VCaP (cell line): Measurements from ENCODE around the gene PLET1.

Source experiments
- H3K27ac ChIP-seq: fragments of 450-650 bp; 2 replicates; pipeline ENCODE4 v1.5.1; 2017
- CTCF ChIP-seq: fragments of 450-650 bp; conservative IDR thresholded peaks from 2 replicates; pipeline ENCODE4 v1.5.1; 2017; ENCODE audit warnings: mild to moderate bottlenecking, moderate library complexity

Gene PLET1, protein sequence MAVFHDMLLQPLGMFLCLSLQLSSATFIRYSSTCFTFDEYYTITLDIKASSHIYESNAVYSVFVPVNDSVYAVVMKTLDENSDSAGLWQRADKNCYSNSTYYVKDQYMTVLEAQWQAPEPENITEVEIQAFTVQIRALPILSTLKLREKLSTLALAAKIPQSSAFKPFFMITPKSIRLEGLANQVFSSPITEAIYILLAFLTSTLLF

DNA sequence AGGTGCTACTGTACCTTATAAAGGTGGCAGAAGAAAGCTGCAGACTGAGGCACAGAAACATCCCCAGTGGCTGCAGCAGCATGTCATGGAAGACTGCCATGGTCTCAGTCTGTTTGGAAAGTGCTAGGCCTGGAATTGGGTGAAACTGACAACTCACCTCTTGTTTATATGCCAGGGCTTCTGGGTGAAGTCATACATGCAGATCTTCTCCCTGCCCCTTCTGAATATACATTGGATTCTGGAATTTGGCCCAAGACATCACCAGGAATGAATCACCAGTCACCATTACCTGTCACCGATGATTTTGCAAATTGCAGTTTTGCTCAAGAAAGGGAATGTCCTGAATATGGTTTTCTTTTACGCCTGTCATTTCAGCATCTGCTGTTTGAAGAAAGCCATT lies at the start of gene PLET1:
TSS of gene PLET1 (minus strand) at position 371 of the 400 bp plus-strand sequence. CDS start at position 100, 271 bp downstream.
- TF ChIP-seq CTCF = no peak
- H3K27ac ChIP-seq = no peak within 1 kb of the TSS

GRCh38 chr11:112310419-112310818 lies 49.8 kb upstream of the PLET1 start:
- no peak overlapping the region for H3K27ac ChIP-seq
- no peak for TF ChIP-seq CTCF

DNA sequence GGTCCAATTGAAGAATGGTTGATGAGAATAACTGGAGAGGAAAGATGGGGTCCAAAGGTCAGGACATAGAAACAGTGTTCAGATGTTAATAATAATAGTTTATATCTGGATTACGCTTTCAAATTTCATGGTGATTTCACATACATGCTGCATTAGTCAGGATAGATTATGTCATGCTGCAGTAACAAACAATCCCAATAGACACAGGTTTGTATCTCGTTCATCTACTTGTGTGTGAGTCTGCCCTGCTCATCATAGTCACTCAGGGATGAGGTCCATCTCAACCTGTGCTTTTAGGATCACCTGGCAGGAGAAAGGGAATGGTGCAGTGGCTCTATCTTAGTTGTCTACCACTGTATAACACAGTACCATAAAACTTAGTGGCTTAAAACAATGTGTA lies 48.0 kb upstream of the PLET1 start:
- H3K27ac ChIP-seq = no peak overlapping the region
- TF ChIP-seq CTCF = no peak

- H3K27ac ChIP-seq = no peak overlapping the region
- no peak for TF ChIP-seq CTCF
These were observed 47.0 kb upstream of the PLET1 start for GRCh38 chr11:112307616-112308015.

DNA sequence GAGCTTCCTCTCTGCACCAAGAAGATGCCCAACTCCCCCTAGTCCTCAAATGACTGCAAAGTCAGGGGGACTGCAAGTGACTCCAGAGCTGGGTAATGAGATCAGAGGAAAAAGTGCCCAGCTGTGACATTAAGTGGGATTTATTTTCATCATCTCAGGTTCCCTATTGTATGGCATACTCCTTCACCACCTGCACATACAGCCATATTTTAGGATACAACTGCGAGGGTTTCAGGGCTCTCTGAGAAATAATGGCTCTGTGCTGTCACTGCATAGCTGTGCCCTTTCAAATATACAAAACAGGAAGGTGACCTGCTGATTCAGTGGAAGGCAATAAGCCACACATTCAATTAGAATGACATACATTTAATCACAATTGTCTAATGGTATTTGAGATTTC lies 45.6 kb upstream of the PLET1 start:
- TF ChIP-seq CTCF = no peak
- no peak overlapping the region for H3K27ac ChIP-seq

DNA sequence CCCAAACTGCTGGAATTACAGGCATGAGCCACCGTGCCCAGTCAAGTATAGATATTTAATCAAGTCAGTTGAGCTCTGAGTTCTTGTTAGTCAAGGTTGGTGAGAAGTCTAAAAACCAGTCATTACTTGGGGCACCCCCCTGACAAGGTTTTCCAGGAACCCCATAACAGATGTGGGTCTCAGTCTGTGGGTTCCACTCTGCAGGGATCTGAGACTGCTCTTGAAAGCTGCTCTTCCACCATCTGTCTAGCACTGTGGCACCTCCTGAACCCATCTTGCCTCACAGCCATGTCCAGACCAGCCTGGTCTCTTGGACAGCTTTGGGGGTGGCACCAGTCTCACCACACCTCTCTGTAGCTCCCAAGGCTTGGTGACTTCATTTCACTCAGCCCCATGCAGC lies 44.3 kb upstream of the PLET1 start:
- no peak overlapping the region for H3K27ac ChIP-seq
- TF ChIP-seq CTCF = no peak

- TF ChIP-seq CTCF = no peak
- H3K27ac ChIP-seq = no peak overlapping the region
These were observed 43.0 kb upstream of the PLET1 start for GRCh38 chr11:112303616-112304015.
